Upper lobe of left lung (tissue), 4 donors: Measurements from ENCODE around the gene PIH1D1.

Source experiments
- CTCF ChIP-seq, 6 experiments: fragments of 450-650 bp in 4 of 6; fragments of 200-600 bp in 2 of 6; sonication (generic) in 2 of 6; IDR thresholded peaks; one replicate each; pipeline ENCODE4 v1.5.1; 2016 to 2019; ENCODE audit warnings: antibody characterized with exemption in 6 of 6
- POLR2A ChIP-seq, 4 donors: fragments of 450-650 bp; IDR thresholded peaks; one replicate each; pipeline ENCODE4 v1.5.1; 2016 to 2017; ENCODE audit warnings: antibody characterized with exemption in 4 of 4, mild to moderate bottlenecking in 2 of 4
- POLR2AphosphoS5 ChIP-seq, 2 donors: sonication (generic); formaldehyde crosslinking; IDR thresholded peaks; one replicate each; pipeline ENCODE4 v1.5.1; 2017; ENCODE audit warnings: antibody characterized with exemption in 2 of 2

- TF ChIP-seq POLR2A (IDR thresholded peaks at IDR 0.05) (no peak), POLR2AphosphoS5 (IDR thresholded peaks at IDR 0.05) (no peak), CTCF (IDR thresholded peaks at IDR 0.05) (no peak)
Measured at GRCh38 chr19:49481020-49481683, 29.5 kb upstream of the PIH1D1 start.
